Thoracic aorta (tissue), 2 donors: Measurements from ENCODE around the gene NFIA. TPM values are rescaled to one million over a fixed set of nuclear protein-coding genes. Genes with fewer than 3 reads are reported as not detected.
A peak's percentile ranks its signal among the peaks of the same experiment; 100 is the strongest.

Experiments used
- ATAC-seq: fragments of 150-250 bp; one replicate; pipeline ENCODE4 v1.8.0; 2017; ENCODE audit warnings: low read depth; ENCODE audit not compliant: insufficient number of reproducible peaks, low FRiP score
- DNase-seq: peaks from one replicate; pipeline ENCODE4 v3.0.0-alpha.2; 2020; ENCODE audit warnings: low spot score
- H3K27ac ChIP-seq, 2 donors: fragments of 200-600 bp; sonication (generic); 1 replicate in 1 of 2; 2 replicates in 1 of 2; pipeline ENCODE4 v1.5.1; 2016; ENCODE audit warnings: mild to moderate bottlenecking in 2 of 2, moderate library complexity in 2 of 2
- H3K27me3 ChIP-seq: fragments of 200-600 bp; sonication (generic); replicated peaks from 2 replicates; pipeline ENCODE4 v1.6.0; 2016; ENCODE audit warnings: mild to moderate bottlenecking; ENCODE audit not compliant: insufficient read depth
- H3K36me3 ChIP-seq: fragments of 200-600 bp; sonication (generic); one replicate; pipeline ENCODE4 v1.5.1; 2016
- H3K4me1 ChIP-seq, 2 donors: fragments of 200-600 bp; sonication (generic); 1 replicate in 1 of 2; 2 replicates in 1 of 2; pipeline versions ENCODE4 v1.5.1 to v1.6.0; 2016; ENCODE audit warnings: low read depth in 2 of 2, mild to moderate bottlenecking in 1 of 2; ENCODE audit not compliant: control insufficient read depth in 1 of 2
- H3K4me3 ChIP-seq: fragments of 200-600 bp; sonication (generic); 2 replicates; pipeline ENCODE4 v1.5.1; 2016; ENCODE audit warnings: mild to moderate bottlenecking
- H3K9me3 ChIP-seq: fragments of 200-600 bp; sonication (generic); 2 replicates; pipeline ENCODE4 v1.5.1; 2016
- total RNA-seq, 2 donors: library from RNA; depleted of rRNA; stranded (reverse); fragments of >200 nt; gene quantifications; one replicate each; pipeline versions ENCODE4 v1.1.0 to v1.2.3, GENCODE V29; 2016
- TF ChIP-seq, protein P1 (sequence below): fragments of 200-600 bp; sonication (generic); IDR thresholded peaks from one replicate; pipeline ENCODE4 v1.5.1; 2019; ENCODE audit warnings: antibody characterized with exemption

The NFIA gene
- total RNA-seq: 100 to 1,000 TPM in 1 of 2 donors, 10 to 100 TPM in 1; 99.8 to 118 TPM

DNA sequence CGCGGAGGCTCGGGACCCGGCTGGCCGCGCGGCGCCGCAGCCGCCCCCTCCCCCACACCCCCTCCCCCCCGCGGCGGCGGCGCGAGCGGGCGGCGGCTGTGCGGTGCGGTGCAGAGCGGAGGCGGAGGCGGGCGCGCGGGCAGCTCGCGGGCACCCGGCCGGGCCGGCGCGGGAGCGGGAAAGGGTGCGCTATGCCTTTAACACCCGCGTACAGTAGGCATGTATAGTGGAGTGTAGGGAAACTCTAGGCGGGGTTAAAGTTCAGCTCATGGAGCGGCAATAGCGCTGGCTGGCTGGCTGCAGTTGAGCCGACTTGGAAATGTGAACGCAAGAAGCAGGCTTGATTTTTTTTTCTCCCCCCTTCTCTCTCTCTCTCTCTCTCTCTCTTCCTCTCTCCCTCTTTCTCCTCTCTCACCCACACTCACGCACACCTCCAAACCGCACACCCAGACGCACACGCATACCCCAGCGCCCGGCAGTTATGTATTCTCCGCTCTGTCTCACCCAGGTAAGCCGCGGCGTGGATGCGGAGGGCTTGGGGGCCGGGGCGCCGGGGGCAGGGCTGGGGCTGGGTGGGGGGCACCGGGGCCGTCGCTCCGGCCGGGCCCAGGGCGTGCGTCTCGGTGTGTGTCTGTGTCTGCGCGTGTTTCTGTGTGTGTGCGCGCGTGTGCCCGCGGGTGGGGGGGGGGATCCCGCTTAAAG, at the start of gene NFIA:
Gene NFIA (plus strand): TSS at position 251 of the 702 bp plus-strand sequence.
- H3K9me3 ChIP-seq: no peaks in the 10 kb centered on the region
- H3K27me3 ChIP-seq: no peaks in the 10 kb centered on the region
- H3K27ac ChIP-seq: peak within 1 kb of the TSS; percentile 94
- H3K36me3 ChIP-seq: no peaks in the 10 kb centered on the region
- H3K4me1 ChIP-seq: peaks cover 24 to 28% of the 10 kb centered on the region in 2 donors
- H3K4me3 ChIP-seq: peak within 1 kb of the TSS; percentile 96
- DNase-seq (no peak), ATAC-seq (peak; percentile 20)
- TF ChIP-seq, protein P1, sequence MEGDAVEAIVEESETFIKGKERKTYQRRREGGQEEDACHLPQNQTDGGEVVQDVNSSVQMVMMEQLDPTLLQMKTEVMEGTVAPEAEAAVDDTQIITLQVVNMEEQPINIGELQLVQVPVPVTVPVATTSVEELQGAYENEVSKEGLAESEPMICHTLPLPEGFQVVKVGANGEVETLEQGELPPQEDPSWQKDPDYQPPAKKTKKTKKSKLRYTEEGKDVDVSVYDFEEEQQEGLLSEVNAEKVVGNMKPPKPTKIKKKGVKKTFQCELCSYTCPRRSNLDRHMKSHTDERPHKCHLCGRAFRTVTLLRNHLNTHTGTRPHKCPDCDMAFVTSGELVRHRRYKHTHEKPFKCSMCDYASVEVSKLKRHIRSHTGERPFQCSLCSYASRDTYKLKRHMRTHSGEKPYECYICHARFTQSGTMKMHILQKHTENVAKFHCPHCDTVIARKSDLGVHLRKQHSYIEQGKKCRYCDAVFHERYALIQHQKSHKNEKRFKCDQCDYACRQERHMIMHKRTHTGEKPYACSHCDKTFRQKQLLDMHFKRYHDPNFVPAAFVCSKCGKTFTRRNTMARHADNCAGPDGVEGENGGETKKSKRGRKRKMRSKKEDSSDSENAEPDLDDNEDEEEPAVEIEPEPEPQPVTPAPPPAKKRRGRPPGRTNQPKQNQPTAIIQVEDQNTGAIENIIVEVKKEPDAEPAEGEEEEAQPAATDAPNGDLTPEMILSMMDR: no peak

- DNase-seq: no peak
- Histone ChIP-seq H3K4me3 (no peak overlapping the region), H3K27me3 (no peaks in the 10 kb centered on the region), H3K27ac (no peak overlapping the region), H3K36me3 (no peaks in the 10 kb centered on the region), H3K9me3 (no peaks in the 10 kb centered on the region), H3K4me1 (no peaks in the 10 kb centered on the region)
- ATAC-seq: no peak
- TF ChIP-seq, protein P1: no peak
Observed at GRCh38 chr1:61035880-61036279, 46.5 kb upstream of the NFIA start.

GRCh38 chr1:61042466-61043009, 39.8 kb upstream of the NFIA start:
- DNase-seq (no peak), ATAC-seq (no peak)
- no peaks in the 10 kb centered on the region for H3K27me3 ChIP-seq
- peak overlapping the region; percentile 94 to 96 for H3K27ac ChIP-seq
- H3K9me3 ChIP-seq: no peaks in the 10 kb centered on the region
- TF ChIP-seq, protein P1: no peak
- H3K4me3 ChIP-seq: peak overlapping the region; percentile 90
- no peaks in the 10 kb centered on the region for H3K36me3 ChIP-seq
- peaks cover 0 to 7% of the 10 kb centered on the region in 2 donors for H3K4me1 ChIP-seq

DNA sequence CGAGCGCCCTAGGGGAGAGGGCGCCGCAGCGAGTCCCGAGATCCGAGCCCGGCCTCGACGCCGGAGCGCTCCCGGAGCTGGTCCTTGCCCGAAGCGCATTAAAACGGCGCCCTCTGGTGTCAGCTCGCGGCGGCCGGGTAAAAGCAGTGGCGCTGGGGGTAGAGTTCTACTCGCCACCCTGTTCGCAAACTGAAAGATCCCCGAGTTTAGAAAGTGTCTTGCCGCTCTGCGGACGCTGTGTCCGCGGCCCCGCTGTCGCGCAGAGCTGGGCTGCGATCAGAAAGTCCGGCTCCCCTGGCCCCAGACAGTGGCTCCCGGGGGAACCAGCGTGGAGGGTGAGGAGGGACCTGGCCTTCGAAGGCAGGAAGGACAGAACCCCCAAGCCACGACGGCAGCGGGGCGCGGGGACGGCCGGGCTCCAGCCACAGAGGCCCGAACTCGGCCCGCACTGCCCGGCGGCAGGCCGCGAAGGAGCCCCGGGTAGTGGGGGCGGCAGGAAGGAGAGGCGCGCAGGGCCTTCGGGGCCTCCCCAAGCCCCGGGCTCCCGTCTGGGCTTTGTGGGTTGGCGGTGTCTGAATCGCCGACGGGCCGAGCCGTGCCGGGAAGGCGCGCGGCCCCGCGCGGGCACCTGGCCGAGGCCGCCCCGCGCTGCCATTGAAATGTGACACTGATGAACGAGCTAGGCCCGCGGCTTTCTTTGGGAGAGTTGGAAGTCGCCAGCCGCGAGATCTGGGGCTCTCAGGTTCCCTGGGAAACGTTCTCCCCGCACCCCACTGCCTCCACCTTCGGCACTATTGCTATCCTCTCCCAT, 39.1 kb upstream of the NFIA start:
- peak; percentile 44 for ATAC-seq
- H3K27ac ChIP-seq: peak overlapping the region; percentile 94 to 96
- TF ChIP-seq, protein P1: peak; percentile 91

GRCh38 chr1:61046434-61046833, 35.9 kb upstream of the NFIA start:
- Histone ChIP-seq H3K36me3 (no peaks in the 10 kb centered on the region), H3K27ac (peak overlapping the region; percentile 94 to 96), H3K4me3 (no peak overlapping the region), H3K4me1 (peaks cover 3 to 16% of the 10 kb centered on the region in 2 donors), H3K27me3 (no peaks in the 10 kb centered on the region), H3K9me3 (no peaks in the 10 kb centered on the region)
- no peak for DNase-seq
- no peak for ATAC-seq
- TF ChIP-seq, protein P1: no peak

More for the DNA sequence above, 39.1 kb upstream of the NFIA start:
- peaks cover 0 to 7% of the 10 kb centered on the region in 2 donors for H3K4me1 ChIP-seq
- no peaks in the 10 kb centered on the region for H3K27me3 ChIP-seq
- H3K9me3 ChIP-seq: no peaks in the 10 kb centered on the region
- H3K4me3 ChIP-seq: peak overlapping the region; percentile 90
- no peaks in the 10 kb centered on the region for H3K36me3 ChIP-seq
- peak; percentile 68 for DNase-seq
